GM19467 (cell line): ENCODE data around the gene LPCAT1.
A peak's percentile ranks its signal among the peaks of the same experiment; 100 is the strongest.
"Not testable (repeated sequence)": the region's sequence is repeated elsewhere in the genome, so short reads cannot be mapped to it uniquely, and the experiment has no call there.

Experiments used
- ATAC-seq: cut with Tn5 transposase; IDR thresholded peaks from one replicate; pipeline ENCODE4 v1.9.1; 2021; ENCODE audit warnings: mild to moderate bottlenecking, moderate library complexity; ENCODE audit not compliant: unreplicated experiment

Gene LPCAT1

GRCh38 chr5:1510151-1510561 lies 13.6 kb downstream of the LPCAT1 start:
- no peak for ATAC-seq

- ATAC-seq, result no peak
Observed at GRCh38 chr5:1509346-1510085, 14.2 kb downstream of the LPCAT1 start.

- ATAC-seq, result no peak
Observed at GRCh38 chr5:1508659-1509290, 15.0 kb downstream of the LPCAT1 start.

GRCh38 chr5:1507961-1508658 lies 15.7 kb downstream of the LPCAT1 start:
- no peak for ATAC-seq

- ATAC-seq, result no peak
Observed at GRCh38 chr5:1507457-1507856, 16.3 kb downstream of the LPCAT1 start.

GRCh38 chr5:1507014-1507375 lies 16.8 kb downstream of the LPCAT1 start:
- no peak for ATAC-seq

GRCh38 chr5:1506242-1507013 lies 17.3 kb downstream of the LPCAT1 start:
- no peak for ATAC-seq

GRCh38 chr5:1505506-1506241 lies 18.1 kb downstream of the LPCAT1 start:
- no peak for ATAC-seq

- not testable (repeated sequence) for ATAC-seq
Observed at GRCh38 chr5:1505089-1505488, 18.7 kb downstream of the LPCAT1 start.

GRCh38 chr5:1504617-1505016 lies 19.1 kb downstream of the LPCAT1 start:
- no peak for ATAC-seq

- ATAC-seq, result no peak
Observed at GRCh38 chr5:1504069-1504595, 19.6 kb downstream of the LPCAT1 start.

- peak; percentile 27 for ATAC-seq
Observed at GRCh38 chr5:1503241-1504068, 20.3 kb downstream of the LPCAT1 start.

GRCh38 chr5:1502737-1503120 lies 21.0 kb downstream of the LPCAT1 start:
- ATAC-seq, result no peak

- no peak for ATAC-seq
Observed at GRCh38 chr5:1502046-1502736, 21.6 kb downstream of the LPCAT1 start.

GRCh38 chr5:1501372-1502045 lies 22.3 kb downstream of the LPCAT1 start:
- ATAC-seq, result no peak

- no peak for ATAC-seq
Observed at GRCh38 chr5:1500411-1501091, 23.2 kb downstream of the LPCAT1 start.

GRCh38 chr5:1499851-1500250 lies 23.9 kb downstream of the LPCAT1 start:
- no peak for ATAC-seq
